Measurements from ENCODE around the gene TMEM176B.
"Not testable (repeated sequence)": the region's sequence is repeated elsewhere in the genome, so short reads cannot be mapped to it uniquely, and the experiment has no call there.

TMEM176B gene

GRCh38 chr7:150788474-150789269, 11.5 kb downstream of the TMEM176B start:
- DNase-seq = peak; percentile 52

GRCh38 chr7:150787321-150788281, 12.6 kb downstream of the TMEM176B start:
- peak; percentile 37 for DNase-seq

- DNase-seq = no peak
Observed at GRCh38 chr7:150784954-150785353, 15.2 kb downstream of the TMEM176B start.

GRCh38 chr7:150784120-150784736, 15.9 kb downstream of the TMEM176B start:
- no peak for DNase-seq

GRCh38 chr7:150781961-150782360, 18.2 kb downstream of the TMEM176B start:
- no peak for DNase-seq

- no peak for DNase-seq
Observed at GRCh38 chr7:150781103-150781502, 19.1 kb downstream of the TMEM176B start.

GRCh38 chr7:150780292-150780691, 19.9 kb downstream of the TMEM176B start:
- DNase-seq = no peak

- DNase-seq = peak; percentile 93
Observed at GRCh38 chr7:150778738-150779301, 21.3 kb downstream of the TMEM176B start.

- DNase-seq = no peak
Observed at GRCh38 chr7:150778014-150778737, 22.0 kb downstream of the TMEM176B start.

- DNase-seq = not testable (repeated sequence)
Observed at GRCh38 chr7:150774131-150774530, 26.0 kb downstream of the TMEM176B start.

- DNase-seq = no peak
Observed at GRCh38 chr7:150769768-150770167, 30.4 kb downstream of the TMEM176B start.

GRCh38 chr7:150766334-150766709, 33.8 kb downstream of the TMEM176B start:
- DNase-seq = no peak

- DNase-seq = no peak
Observed at GRCh38 chr7:150759479-150759878, 40.7 kb downstream of the TMEM176B start.

- peak; percentile 24 for DNase-seq
Observed at GRCh38 chr7:150756858-150757257, 43.3 kb downstream of the TMEM176B start.

- DNase-seq = no peak
Observed at GRCh38 chr7:150756166-150756565, 44.0 kb downstream of the TMEM176B start.

GRCh38 chr7:150755473-150756099, 44.6 kb downstream of the TMEM176B start:
- DNase-seq = no peak

- DNase-seq = no peak
Observed at GRCh38 chr7:150754951-150755350, 45.2 kb downstream of the TMEM176B start.

- DNase-seq = peak; percentile 50
Observed at GRCh38 chr7:150753826-150754603, 46.1 kb downstream of the TMEM176B start.

GRCh38 chr7:150753239-150753638, 46.9 kb downstream of the TMEM176B start:
- no peak for DNase-seq

GRCh38 chr7:150751702-150752101, 48.5 kb downstream of the TMEM176B start:
- DNase-seq = no peak

- DNase-seq = no peak
Observed at GRCh38 chr7:150748376-150748775, 51.8 kb downstream of the TMEM176B start.

Data from eye (tissue), 1 donor.